Measurements from ENCODE around the gene FBXO44.

Gene FBXO44

GRCh38 chr1:11659748-11660147 is 5.1 kb downstream of the FBXO44 start:
- no peak for DNase-seq (ENCODE audit: low read depth)

DNA sequence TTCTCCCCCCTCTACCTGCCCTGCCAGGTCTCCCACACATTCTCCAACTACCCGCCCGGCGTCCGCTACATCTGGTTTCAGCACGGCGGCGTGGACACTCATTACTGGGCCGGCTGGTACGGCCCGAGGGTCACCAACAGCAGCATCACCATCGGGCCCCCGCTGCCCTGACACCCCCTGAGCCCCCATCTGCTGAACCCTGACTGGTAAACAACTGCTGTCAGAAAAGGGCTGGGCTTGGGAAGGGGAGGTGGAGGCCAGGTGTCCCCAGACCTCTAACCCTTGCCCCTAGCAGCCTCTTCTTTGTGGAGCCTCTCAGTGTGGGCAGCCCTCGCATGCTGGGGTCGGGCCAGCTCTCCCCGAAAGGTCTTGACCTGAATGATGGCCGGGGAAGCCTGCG is 6.4 kb downstream of the FBXO44 start:
- no peak for DNase-seq (ENCODE audit: low read depth)

GRCh38 chr1:11664336-11665065 is 9.8 kb downstream of the FBXO44 start:
- DNase-seq (ENCODE audit: low read depth): no peak

- DNase-seq (ENCODE audit: low read depth): no peak
Measured at GRCh38 chr1:11668516-11668915, 13.8 kb downstream of the FBXO44 start.

DNA sequence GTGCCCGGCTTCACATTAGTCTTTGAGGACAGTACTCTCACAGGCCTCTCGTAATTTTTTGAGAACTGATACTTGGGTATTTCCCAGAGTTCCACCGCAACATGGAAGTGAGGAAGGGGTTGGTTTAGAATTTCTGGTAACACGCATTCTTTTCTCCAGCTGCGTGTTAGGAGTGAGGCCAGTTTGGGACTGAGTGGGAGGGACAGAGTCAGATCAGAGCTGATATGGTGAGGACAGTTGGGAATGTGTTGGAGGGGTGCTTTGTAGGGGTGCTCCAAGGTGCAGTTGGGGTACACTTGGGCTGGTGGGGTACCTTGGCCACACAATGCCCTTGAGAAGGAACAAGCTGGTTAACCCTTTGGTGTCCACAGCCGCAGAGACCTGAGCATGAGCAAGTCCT is 16.1 kb downstream of the FBXO44 start:
- DNase-seq (ENCODE audit: low read depth): no peak

DNA sequence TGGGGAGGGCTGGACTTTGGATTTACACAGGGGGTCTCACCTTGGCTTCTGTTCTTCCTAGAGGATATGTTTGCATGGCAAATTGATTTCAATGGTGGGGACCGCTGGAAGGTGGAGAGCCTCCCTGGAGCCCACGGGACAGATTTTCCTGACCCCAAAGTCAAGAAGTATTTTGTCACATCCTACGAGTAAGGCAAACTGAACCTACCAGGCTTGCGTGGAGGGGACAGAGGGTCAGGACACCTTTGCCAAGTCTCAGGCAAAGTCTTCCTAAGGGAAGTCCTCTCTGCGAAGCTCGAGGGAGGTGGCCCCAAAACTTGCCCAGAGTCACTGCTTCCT is 16.5 kb downstream of the FBXO44 start:
- no peak for DNase-seq (ENCODE audit: low read depth)

DNA sequence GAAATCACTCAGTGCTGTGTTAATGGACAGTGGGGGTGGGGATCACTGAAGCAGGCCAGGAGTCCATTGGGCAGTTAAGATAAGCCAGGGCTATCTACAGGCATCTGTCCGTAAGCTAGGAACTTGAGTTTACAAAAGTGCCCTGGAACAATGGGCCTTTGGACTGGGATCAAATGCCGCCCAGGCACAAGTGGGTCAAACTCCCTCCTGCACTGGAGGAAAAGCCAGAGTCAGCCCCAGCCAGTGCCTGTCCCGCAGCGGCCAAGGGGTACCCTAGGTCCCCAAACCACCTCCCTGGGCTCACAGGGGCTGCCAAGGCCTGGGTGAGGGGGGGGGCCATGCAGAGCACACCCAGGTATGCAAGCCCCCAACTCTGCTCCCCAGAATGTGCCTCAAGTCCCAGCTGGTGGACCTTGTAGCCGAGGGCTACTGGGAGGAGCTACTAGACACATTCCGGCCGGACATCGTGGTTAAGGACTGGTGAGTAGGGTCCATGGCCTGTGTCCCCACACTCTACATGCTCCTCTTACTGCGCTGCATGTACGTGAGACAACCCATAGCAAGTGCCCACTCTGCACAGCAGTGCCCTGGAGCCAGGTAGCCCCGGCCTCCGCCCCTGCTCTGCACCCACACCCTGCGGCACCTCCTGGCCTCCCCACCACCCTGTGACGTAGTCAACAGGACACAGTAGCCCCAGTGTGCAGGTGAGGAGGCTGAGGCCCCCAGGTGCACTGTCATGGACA is 17.0 kb downstream of the FBXO44 start:
- no peak for DNase-seq (ENCODE audit: low read depth)

GRCh38 chr1:11673089-11673769 is 18.6 kb downstream of the FBXO44 start:
- DNase-seq (ENCODE audit: low read depth): no peak

DNA sequence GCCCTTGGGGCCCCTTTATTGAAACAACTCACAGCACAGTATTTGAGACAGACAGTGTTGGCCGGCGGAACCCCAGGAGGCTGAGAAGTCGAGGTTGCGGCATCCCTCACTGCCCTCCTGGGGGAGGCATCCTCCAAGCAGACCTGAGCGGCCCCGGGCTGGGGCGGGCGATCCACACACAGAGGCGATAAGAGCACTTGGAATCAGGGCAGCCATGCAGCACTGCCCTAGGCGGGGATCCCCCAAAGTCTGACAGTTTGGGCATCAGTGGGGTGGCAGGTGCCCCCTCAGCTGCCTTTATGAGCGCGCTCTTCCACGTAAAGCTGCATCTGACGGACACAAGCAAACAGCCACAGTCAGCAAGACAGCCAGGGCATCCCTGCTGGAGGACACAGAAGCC is 19.8 kb downstream of the FBXO44 start:
- no peak for DNase-seq (ENCODE audit: low read depth)

DNA sequence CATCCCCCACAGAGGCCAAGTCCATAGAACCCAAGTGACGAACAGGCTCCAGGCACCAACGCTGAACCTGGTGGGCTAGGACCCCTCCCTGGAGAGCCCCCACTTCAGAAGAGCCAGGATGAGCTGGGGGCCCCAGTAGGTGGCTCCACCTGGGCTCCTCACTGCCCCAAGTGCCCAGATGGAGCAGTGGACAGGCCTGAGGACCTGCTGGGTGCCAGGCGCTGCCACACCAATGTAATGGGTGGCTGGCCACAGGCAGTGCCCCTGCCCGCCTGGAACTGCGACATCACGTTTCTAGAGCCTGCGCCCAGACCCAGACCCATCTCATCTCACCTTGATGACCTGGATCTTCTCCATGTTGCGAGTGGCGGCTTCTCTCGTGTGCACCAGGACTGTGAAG is 20.6 kb downstream of the FBXO44 start:
- DNase-seq (ENCODE audit: low read depth): no peak

DNA sequence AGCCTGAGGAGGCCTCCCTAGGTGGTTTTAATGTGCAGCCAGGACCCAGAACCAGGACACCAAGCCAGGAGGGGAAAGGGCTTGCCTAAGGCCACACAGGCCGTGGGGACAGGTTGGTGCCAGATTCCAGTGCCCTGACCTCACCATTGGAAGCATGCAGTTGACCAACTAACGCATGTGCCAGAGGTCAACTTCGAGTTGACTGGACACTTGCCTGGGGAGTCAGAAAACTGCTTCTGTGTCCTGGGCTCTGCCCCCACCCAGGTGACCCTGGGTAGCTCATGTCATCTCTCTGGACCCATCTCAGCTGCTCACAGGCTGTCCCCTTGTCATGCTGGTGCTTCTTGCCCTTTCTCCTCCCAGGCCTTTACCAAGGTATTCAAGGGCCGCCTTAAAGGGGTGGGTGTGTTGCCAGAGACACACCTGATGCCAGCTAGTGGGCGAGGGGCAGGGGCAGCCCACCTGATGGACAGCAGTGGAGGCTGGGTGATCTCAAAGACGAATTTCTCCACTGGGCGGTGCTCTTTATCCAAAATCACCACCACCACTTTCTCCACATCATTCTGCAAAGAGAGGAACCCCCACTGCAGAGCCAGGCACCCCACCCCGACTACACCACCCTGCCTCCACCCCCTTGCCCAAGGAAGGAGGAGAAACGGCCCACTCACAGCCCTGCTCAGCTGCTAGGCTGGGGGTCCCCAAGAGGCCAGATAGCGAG is 21.9 kb downstream of the FBXO44 start:
- no peak for DNase-seq (ENCODE audit: low read depth)

- DNase-seq (ENCODE audit: low read depth): no peak
Measured at GRCh38 chr1:11678442-11678841, 23.8 kb downstream of the FBXO44 start.

DNA sequence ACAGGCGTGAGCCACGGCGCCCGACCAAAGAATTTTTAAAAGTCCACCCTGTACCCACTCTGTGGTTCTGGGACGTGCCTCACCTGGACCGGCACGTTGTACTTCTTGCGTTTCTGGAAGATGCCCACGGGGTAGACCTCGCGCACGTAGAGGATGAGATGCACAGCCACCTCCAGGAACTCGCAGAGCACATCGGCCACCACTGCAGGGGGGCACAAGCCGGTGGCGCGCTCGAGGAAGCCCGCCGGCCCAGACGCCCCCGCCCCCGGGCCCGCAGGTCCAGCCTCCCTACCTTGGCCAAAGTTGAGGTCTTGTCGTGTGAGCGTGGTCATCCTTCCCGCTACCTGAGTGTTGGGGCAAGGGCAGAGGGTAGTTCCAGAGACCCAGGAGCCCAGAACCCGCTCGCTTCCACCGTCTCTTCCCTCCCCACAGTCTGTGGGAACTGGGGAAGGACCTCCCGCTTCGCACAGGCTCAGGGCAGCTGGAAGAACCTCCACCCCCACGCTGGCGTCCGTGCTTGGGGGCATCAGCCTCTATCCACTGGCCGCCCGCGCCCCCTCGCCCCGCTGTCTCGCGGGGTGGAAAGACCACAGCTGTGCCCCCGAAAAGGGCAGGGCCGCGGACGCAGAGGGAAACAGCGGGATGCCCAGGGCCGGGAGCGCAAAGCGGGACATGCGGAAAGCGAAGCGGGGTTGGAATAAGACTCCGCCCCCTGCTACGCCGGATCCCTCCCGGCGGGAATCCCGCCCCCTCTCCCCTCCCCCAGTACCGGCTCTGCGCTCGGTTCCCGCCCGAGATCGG is 25.8 kb downstream of the FBXO44 start:
- DNase-seq (ENCODE audit: low read depth): no peak

DNA sequence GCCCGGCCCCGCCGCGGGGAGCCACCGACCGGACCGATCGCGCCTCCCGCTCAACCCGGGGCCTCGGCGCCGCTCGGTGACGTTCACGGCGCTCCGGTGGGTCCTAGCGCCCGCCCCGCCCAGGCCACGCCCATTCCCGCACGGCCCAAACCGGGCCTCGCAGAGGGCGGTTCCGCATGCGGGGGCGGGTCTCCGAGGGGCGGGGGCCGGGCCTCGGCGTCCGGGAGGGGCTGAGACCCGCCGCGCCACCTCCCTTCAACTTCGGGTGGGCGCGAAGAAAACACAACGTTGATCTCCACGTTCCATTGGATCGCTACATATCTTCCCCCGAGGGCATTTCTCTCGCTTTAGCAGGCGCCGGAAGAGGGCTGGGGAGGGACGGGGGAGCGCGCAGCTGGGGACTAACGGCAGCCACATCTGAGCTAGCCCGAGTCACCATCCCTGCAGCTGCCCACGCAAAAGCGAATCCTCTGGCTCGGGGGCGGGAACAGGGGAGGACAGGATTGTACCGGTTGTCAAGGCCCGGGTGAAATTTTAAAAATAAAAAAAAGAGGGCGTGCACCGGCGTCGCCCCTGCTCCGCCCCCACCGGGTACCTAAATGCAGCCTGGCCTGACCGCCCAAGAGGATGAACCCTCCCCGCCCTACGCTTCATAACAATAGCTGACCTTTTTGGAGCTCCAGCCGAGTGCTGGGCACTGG is 26.5 kb downstream of the FBXO44 start, which contains the start of gene MAD2L2:
Gene MAD2L2 (minus strand): TSS at position 78 of the 701 bp plus-strand sequence. CDS start 547 bp downstream, outside the sequence.
- DNase-seq (ENCODE audit: low read depth): peak; percentile 75

GRCh38 chr1:11682287-11682771 is 27.7 kb downstream of the FBXO44 start:
- no peak for DNase-seq (ENCODE audit: low read depth)

GRCh38 chr1:11682799-11683198 is 28.1 kb downstream of the FBXO44 start:
- no peak for DNase-seq (ENCODE audit: low read depth)

- no peak for DNase-seq (ENCODE audit: low read depth)
Measured at GRCh38 chr1:11684070-11684469, 29.4 kb downstream of the FBXO44 start.

DNA sequence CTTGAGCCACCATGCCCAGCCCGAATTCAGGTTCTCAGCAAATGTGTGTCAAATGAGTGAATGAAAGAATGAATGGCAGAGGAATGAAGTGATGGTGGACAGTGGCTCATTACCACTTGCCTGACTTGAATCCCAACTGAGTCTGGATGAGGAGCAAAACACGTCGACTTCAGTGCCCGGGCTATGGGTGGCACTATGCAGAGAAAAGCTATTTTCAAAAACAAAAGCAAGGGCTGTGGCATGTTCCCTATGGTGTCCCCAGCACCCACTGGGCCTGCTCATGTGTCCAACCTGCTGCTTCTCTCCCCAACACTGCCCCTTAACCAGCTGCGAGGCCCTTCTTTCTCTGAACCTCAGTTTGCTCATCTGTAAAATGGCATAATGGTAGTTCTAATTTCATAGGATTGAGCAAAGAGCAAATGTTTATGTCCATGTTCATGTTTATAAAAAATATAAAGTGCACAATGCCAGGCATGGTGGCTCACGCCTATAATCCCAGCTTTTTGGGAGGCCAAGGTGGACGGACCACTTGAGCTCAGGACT is 30.6 kb downstream of the FBXO44 start:
- no peak for DNase-seq (ENCODE audit: low read depth)

- no peak for DNase-seq (ENCODE audit: low read depth)
Measured at GRCh38 chr1:11688506-11688905, 33.8 kb downstream of the FBXO44 start.
